Right atrium auricular region (tissue), 2 donors: Measurements from ENCODE around the gene DOCK2. TPM values are rescaled to one million over a fixed set of nuclear protein-coding genes. Genes with fewer than 3 reads are reported as not detected.

ENCODE experiments used
- DNase-seq: peaks from one replicate; pipeline ENCODE4 v3.0.0-alpha.2; 2019; ENCODE audit warnings: low spot score
- H3K27ac ChIP-seq, 2 donors: fragments of 200-600 bp; sonication (generic); 1 replicate in 1 of 2; 2 replicates in 1 of 2; pipeline ENCODE4 v1.5.1; 2016 to 2019
- H3K27me3 ChIP-seq, 2 donors: fragments of 200-600 bp; sonication (generic); one replicate each; pipeline versions ENCODE4 v1.5.1 to v1.6.0; 2017 to 2019
- H3K36me3 ChIP-seq: fragments of 200-600 bp; sonication (generic); one replicate; pipeline ENCODE4 v1.5.1; 2016
- H3K4me1 ChIP-seq, 2 donors: fragments of 200-600 bp; sonication (generic); one replicate each; pipeline versions ENCODE4 v1.5.1 to v1.6.0; 2017 to 2019
- H3K4me3 ChIP-seq, 2 donors: fragments of 200-600 bp; sonication (generic); 1 replicate in 1 of 2; 2 replicates in 1 of 2; pipeline ENCODE4 v1.5.1; 2017 to 2019; ENCODE audit warnings: mild to moderate bottlenecking in 1 of 2, moderate library complexity in 1 of 2
- H3K9me3 ChIP-seq, 2 donors: fragments of 200-600 bp; sonication (generic); one replicate each; pipeline ENCODE4 v1.5.1; 2019
- CTCF ChIP-seq, 2 donors: fragments of 200-600 bp; sonication (generic); IDR thresholded peaks; one replicate each; pipeline ENCODE4 v1.5.1; 2019; ENCODE audit warnings: antibody characterized with exemption in 2 of 2
- total RNA-seq, 2 donors: library from RNA; depleted of rRNA; stranded (reverse); fragments of >200 nt; gene quantifications; one replicate each; pipeline ENCODE4 v1.1.0, GENCODE V29; 2016

The DOCK2 gene
- total RNA-seq, 2 donors from 2014 or later, result 3.7 to 5.4 TPM

- H3K4me3 ChIP-seq, result no peak overlapping the region
- DNase-seq, result peak; percentile 40
- H3K9me3 ChIP-seq, result no peaks in the 10 kb centered on the region
- H3K4me1 ChIP-seq, result no peaks in the 10 kb centered on the region
- no peak overlapping the region for H3K27ac ChIP-seq
- H3K27me3 ChIP-seq, result no peaks in the 10 kb centered on the region
- no peaks in the 10 kb centered on the region for H3K36me3 ChIP-seq
- no peak for TF ChIP-seq CTCF (IDR thresholded peaks at IDR 0.05)
Observed at GRCh38 chr5:170107674-170108073, 470.6 kb downstream of the DOCK2 start.

GRCh38 chr5:170108266-170108785 lies 471.3 kb downstream of the DOCK2 start:
- Histone ChIP-seq H3K4me3 (no peak overlapping the region), H3K4me1 (no peaks in the 10 kb centered on the region), H3K9me3 (no peaks in the 10 kb centered on the region), H3K27me3 (no peaks in the 10 kb centered on the region), H3K27ac (no peak overlapping the region), H3K36me3 (no peaks in the 10 kb centered on the region)
- peak; percentile 48 for DNase-seq
- TF ChIP-seq CTCF (IDR thresholded peaks at IDR 0.05), result no peak

- H3K27ac ChIP-seq, result no peak overlapping the region
- H3K4me3 ChIP-seq, result no peak overlapping the region
- no peaks in the 10 kb centered on the region for H3K36me3 ChIP-seq
- no peaks in the 10 kb centered on the region for H3K27me3 ChIP-seq
- TF ChIP-seq CTCF (IDR thresholded peaks at IDR 0.05), result no peak
- H3K9me3 ChIP-seq, result no peaks in the 10 kb centered on the region
- no peaks in the 10 kb centered on the region for H3K4me1 ChIP-seq
- peak; percentile 34 for DNase-seq
Observed at GRCh38 chr5:170109059-170110031, 472.3 kb downstream of the DOCK2 start.

GRCh38 chr5:170110403-170111087 lies 473.5 kb downstream of the DOCK2 start:
- no peak for TF ChIP-seq CTCF (IDR thresholded peaks at IDR 0.05)
- no peaks in the 10 kb centered on the region for H3K4me1 ChIP-seq
- DNase-seq, result no peak
- H3K27ac ChIP-seq, result no peak overlapping the region
- H3K36me3 ChIP-seq, result no peaks in the 10 kb centered on the region
- H3K4me3 ChIP-seq, result no peak overlapping the region
- no peaks in the 10 kb centered on the region for H3K27me3 ChIP-seq
- H3K9me3 ChIP-seq, result peaks cover 0 to 4% of the 10 kb centered on the region in 2 donors

- no peaks in the 10 kb centered on the region for H3K27me3 ChIP-seq
- TF ChIP-seq CTCF (IDR thresholded peaks at IDR 0.05), result no peak
- no peaks in the 10 kb centered on the region for H3K4me1 ChIP-seq
- peak; percentile 40 for DNase-seq
- peaks cover 0 to 4% of the 10 kb centered on the region in 2 donors for H3K9me3 ChIP-seq
- no peak overlapping the region for H3K27ac ChIP-seq
- no peaks in the 10 kb centered on the region for H3K36me3 ChIP-seq
- H3K4me3 ChIP-seq, result no peak overlapping the region
Observed at GRCh38 chr5:170111088-170111785, 474.2 kb downstream of the DOCK2 start.
